ENCODE results near the gene SLC12A3.

Gene SLC12A3

GRCh38 chr16:56895813-56896212 lies 30.8 kb downstream of the SLC12A3 start:
- no peak for DNase-seq

- DNase-seq: no peak
Measured at GRCh38 chr16:56896244-56896643, 31.2 kb downstream of the SLC12A3 start.

- DNase-seq: no peak
Measured at GRCh38 chr16:56897026-56897799, 32.2 kb downstream of the SLC12A3 start.

- DNase-seq: no peak
Measured at GRCh38 chr16:56898847-56899246, 33.8 kb downstream of the SLC12A3 start.

GRCh38 chr16:56903866-56904265 lies 38.9 kb downstream of the SLC12A3 start:
- DNase-seq: no peak

GRCh38 chr16:56907401-56907800 lies 42.4 kb downstream of the SLC12A3 start:
- no peak for DNase-seq

GRCh38 chr16:56909527-56909979 lies 44.5 kb downstream of the SLC12A3 start:
- no peak for DNase-seq

- DNase-seq: no peak
Measured at GRCh38 chr16:56910112-56910511, 45.1 kb downstream of the SLC12A3 start.

GRCh38 chr16:56910654-56911539 lies 45.9 kb downstream of the SLC12A3 start:
- DNase-seq: peak; percentile 43

GRCh38 chr16:56911771-56912571 lies 47.0 kb downstream of the SLC12A3 start:
- no peak for DNase-seq

GRCh38 chr16:56912746-56913708 lies 48.0 kb downstream of the SLC12A3 start:
- DNase-seq: no peak

- no peak for DNase-seq
Measured at GRCh38 chr16:56914896-56915295, 49.9 kb downstream of the SLC12A3 start.

GRCh38 chr16:56915336-56916119 lies 50.5 kb downstream of the SLC12A3 start:
- no peak for DNase-seq

GRCh38 chr16:56916571-56917403 lies 51.8 kb downstream of the SLC12A3 start:
- DNase-seq: peak; percentile 34

- no peak for DNase-seq
Measured at GRCh38 chr16:56918467-56919012, 53.5 kb downstream of the SLC12A3 start.

GRCh38 chr16:56919099-56919800 lies 54.2 kb downstream of the SLC12A3 start:
- DNase-seq: no peak

- DNase-seq: no peak
Measured at GRCh38 chr16:56921571-56921970, 56.6 kb downstream of the SLC12A3 start.

GRCh38 chr16:56923481-56924091 lies 58.6 kb downstream of the SLC12A3 start:
- no peak for DNase-seq

GRCh38 chr16:56927471-56927870 lies 62.5 kb downstream of the SLC12A3 start:
- no peak for DNase-seq

Measured in activated CD4-positive, alpha-beta T cell treated with anti-CD3 and anti-CD28 coated beads for 48 hours (primary cell).